Measurements from ENCODE around the gene HDGFL2. TPM values are rescaled to one million over a fixed set of nuclear protein-coding genes. Genes with fewer than 3 reads are reported as not detected.

HDGFL2 gene
- total RNA-seq, 1 experiment from 2014 or later, result 75.2 TPM

DNA sequence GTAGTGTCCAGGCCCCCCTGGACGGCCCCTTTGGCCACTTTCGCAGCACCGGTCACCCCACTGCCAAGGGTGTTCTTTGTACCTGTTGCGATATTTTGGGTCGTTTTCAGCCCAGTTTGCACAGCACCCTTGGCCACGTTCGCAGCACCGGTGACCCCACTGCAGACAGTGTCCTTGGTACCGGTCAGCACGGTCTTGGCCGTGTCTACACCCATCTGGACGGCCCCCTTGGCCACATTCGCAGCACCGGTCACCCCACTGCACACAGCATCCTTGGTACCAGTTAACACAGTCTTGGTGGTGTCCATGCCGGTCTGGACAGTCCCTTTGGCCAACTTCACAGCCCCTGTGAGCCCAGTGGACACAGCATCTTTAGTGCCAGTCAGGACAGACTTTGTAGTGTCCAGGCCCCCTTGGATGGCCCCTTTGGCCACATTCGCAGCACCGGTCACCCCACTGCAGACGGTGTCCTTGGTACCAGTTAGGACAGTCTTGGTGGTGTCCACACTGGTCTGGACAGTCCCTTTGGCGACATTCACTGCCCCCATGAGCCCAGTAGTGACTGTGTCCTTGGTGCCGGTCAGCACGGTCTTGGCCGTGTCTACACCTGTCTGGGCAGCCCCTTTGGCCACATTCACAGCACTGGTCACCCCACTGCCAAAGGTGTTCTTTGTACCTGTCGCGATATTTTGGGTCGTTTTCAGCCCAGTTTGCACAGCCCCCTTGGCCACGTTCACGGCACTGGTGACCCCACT, 39.4 kb downstream of the HDGFL2 start:
- Histone ChIP-seq H3K36me3 (ENCODE audit: control insufficient read depth in 1 of 2, insufficient read depth in 2 of 2, low read length in 2 of 2) (no peaks in the 10 kb centered on the region), H3K79me2 (ENCODE audit: insufficient read depth, low read length) (no peaks in the 10 kb centered on the region), H3K9me2 (ENCODE audit: insufficient read depth) (no peaks in the 10 kb centered on the region), H3K27me3 (ENCODE audit: insufficient read depth, low read length) (no peaks in the 10 kb centered on the region), H3K4me1 (ENCODE audit: control insufficient read depth in 1 of 2, insufficient read depth in 2 of 2, low read length in 2 of 2) (peaks cover 0 to 6% of the 10 kb centered on the region in 2 experiments; a peak in 2 of 4 replicates), H3K27ac (ENCODE audit: low read depth, low read length) (no peak overlapping the region), H2AFZ (ENCODE audit: low read depth, low read length, poor library complexity, severe bottlenecking) (no peak overlapping the region), H3K4me3 (replicated peaks in 1 of 2; ENCODE audit: low read depth in 1 of 2, low read length in 2 of 2) (no peak overlapping the region), H3K9ac (ENCODE audit: low read length) (no peak overlapping the region), H3K4me2 (ENCODE audit: low read length) (no peak overlapping the region), H3K9me3 (ENCODE audit: control insufficient read depth in 1 of 2, insufficient read depth in 1 of 2, low read depth in 1 of 2, low read length in 2 of 2) (no peaks in the 10 kb centered on the region), H4K20me1 (ENCODE audit: insufficient read depth) (no peaks in the 10 kb centered on the region)
- TF ChIP-seq CEBPB (IDR thresholded peaks at IDR 0.05; ENCODE audit: low read depth), result no peak
- TF ChIP-seq EZH2phosphoT487 (IDR thresholded peaks at IDR 0.05; ENCODE audit: borderline replicate concordance), result no peak
- TF ChIP-seq ELF1 (IDR thresholded peaks at IDR 0.05; ENCODE audit: borderline replicate concordance, low read depth), result no peak
- no peak for TF ChIP-seq SRF (IDR thresholded peaks at IDR 0.05; ENCODE audit: low read depth)
- TF ChIP-seq SP1 (IDR thresholded peaks at IDR 0.05; ENCODE audit: low read depth), result no peak
- TF ChIP-seq, protein P1, sequence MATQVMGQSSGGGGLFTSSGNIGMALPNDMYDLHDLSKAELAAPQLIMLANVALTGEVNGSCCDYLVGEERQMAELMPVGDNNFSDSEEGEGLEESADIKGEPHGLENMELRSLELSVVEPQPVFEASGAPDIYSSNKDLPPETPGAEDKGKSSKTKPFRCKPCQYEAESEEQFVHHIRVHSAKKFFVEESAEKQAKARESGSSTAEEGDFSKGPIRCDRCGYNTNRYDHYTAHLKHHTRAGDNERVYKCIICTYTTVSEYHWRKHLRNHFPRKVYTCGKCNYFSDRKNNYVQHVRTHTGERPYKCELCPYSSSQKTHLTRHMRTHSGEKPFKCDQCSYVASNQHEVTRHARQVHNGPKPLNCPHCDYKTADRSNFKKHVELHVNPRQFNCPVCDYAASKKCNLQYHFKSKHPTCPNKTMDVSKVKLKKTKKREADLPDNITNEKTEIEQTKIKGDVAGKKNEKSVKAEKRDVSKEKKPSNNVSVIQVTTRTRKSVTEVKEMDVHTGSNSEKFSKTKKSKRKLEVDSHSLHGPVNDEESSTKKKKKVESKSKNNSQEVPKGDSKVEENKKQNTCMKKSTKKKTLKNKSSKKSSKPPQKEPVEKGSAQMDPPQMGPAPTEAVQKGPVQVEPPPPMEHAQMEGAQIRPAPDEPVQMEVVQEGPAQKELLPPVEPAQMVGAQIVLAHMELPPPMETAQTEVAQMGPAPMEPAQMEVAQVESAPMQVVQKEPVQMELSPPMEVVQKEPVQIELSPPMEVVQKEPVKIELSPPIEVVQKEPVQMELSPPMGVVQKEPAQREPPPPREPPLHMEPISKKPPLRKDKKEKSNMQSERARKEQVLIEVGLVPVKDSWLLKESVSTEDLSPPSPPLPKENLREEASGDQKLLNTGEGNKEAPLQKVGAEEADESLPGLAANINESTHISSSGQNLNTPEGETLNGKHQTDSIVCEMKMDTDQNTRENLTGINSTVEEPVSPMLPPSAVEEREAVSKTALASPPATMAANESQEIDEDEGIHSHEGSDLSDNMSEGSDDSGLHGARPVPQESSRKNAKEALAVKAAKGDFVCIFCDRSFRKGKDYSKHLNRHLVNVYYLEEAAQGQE (IDR thresholded peaks at IDR 0.05; ENCODE audit: low read depth), result no peak
- TF ChIP-seq RAD21 (IDR thresholded peaks at IDR 0.05; ENCODE audit: low read depth), result no peak
- TF ChIP-seq TCF7L2 (IDR thresholded peaks at IDR 0.05; ENCODE audit: borderline replicate concordance, extremely low read depth, insufficient read depth, insufficient read length), result no peak
- TF ChIP-seq, protein P2, sequence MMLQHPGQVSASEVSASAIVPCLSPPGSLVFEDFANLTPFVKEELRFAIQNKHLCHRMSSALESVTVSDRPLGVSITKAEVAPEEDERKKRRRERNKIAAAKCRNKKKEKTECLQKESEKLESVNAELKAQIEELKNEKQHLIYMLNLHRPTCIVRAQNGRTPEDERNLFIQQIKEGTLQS (IDR thresholded peaks at IDR 0.05), result no peak
- no peak for TF ChIP-seq ZFX (IDR thresholded peaks at IDR 0.05)
- TF ChIP-seq, protein P3, sequence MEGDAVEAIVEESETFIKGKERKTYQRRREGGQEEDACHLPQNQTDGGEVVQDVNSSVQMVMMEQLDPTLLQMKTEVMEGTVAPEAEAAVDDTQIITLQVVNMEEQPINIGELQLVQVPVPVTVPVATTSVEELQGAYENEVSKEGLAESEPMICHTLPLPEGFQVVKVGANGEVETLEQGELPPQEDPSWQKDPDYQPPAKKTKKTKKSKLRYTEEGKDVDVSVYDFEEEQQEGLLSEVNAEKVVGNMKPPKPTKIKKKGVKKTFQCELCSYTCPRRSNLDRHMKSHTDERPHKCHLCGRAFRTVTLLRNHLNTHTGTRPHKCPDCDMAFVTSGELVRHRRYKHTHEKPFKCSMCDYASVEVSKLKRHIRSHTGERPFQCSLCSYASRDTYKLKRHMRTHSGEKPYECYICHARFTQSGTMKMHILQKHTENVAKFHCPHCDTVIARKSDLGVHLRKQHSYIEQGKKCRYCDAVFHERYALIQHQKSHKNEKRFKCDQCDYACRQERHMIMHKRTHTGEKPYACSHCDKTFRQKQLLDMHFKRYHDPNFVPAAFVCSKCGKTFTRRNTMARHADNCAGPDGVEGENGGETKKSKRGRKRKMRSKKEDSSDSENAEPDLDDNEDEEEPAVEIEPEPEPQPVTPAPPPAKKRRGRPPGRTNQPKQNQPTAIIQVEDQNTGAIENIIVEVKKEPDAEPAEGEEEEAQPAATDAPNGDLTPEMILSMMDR (IDR thresholded peaks at IDR 0.05 in 2 of 3, conservative IDR thresholded peaks at IDR 0.05 in 1 of 3; ENCODE audit: borderline replicate concordance in 1 of 3, insufficient read depth in 1 of 3, low read depth in 2 of 3, low read length in 2 of 3), result no peak
- TF ChIP-seq CBX3 (IDR thresholded peaks at IDR 0.05; ENCODE audit: low read depth), result no peak
- TF ChIP-seq YY1 (IDR thresholded peaks at IDR 0.05; ENCODE audit: extremely low read depth, insufficient replicate concordance, low read depth, low read length), result no peak
- RAD21 ChIA-PET (ENCODE audit: low non-redundant PET in 1 of 2, low total read pairs in 2 of 2, uncharacterized antibody in 2 of 2, unreplicated experiment in 2 of 2), result no interaction called here
- ATAC-seq (no peak), DNase-seq (ENCODE audit: low read depth, low spot score) (no peak)
- POLR2A ChIA-PET, result no interaction called here
- no TSS peak for BruUV-seq (replicated peaks)
- intact Hi-C loops (cut with micrococcal nuclease), result no loop called here
- CTCF ChIA-PET, result no interaction called here
